H9 (cell line): Measurements from ENCODE around the gene B3GALT5. TPM values are rescaled to one million over a fixed set of nuclear protein-coding genes. Genes with fewer than 3 reads are reported as not detected.

ENCODE experiments used
- DNase-seq: peaks from one replicate; pipeline ENCODE4 v3.0.0-alpha.2; 2017
- H2AFZ ChIP-seq: one replicate; pipeline ENCODE4 v1.6.1; 2013; ENCODE audit warnings: mild to moderate bottlenecking, low read length, control low read depth, moderate library complexity
- H2AK5ac ChIP-seq: 2 replicates; pipeline ENCODE4 v1.6.1; 2013; ENCODE audit warnings: low read length, control low read depth, mixed read lengths; ENCODE audit not compliant: insufficient read length
- H2BK120ac ChIP-seq: one replicate; pipeline ENCODE4 v1.6.1; 2013; ENCODE audit warnings: low read depth, mild to moderate bottlenecking, low read length, control low read depth, inconsistent platforms; ENCODE audit not compliant: poor library complexity, severe bottlenecking
- H2BK12ac ChIP-seq: 2 replicates; pipeline ENCODE4 v1.6.1; 2013; ENCODE audit warnings: low read length, control low read depth, mixed read lengths, low read depth; ENCODE audit not compliant: insufficient read length
- H2BK15ac ChIP-seq: 2 replicates; pipeline ENCODE4 v1.6.1; 2013; ENCODE audit warnings: low read depth, low read length, control low read depth
- H2BK20ac ChIP-seq: one replicate; pipeline ENCODE4 v1.6.1; 2013; ENCODE audit warnings: low read depth, mild to moderate bottlenecking, low read length, control low read depth, inconsistent platforms; ENCODE audit not compliant: poor library complexity, severe bottlenecking
- H2BK5ac ChIP-seq: 2 replicates; pipeline ENCODE4 v1.6.1; 2013; ENCODE audit warnings: low read length, control low read depth, mixed read lengths; ENCODE audit not compliant: insufficient read length
- H3K14ac ChIP-seq: 2 replicates; pipeline ENCODE4 v1.6.1; 2013; ENCODE audit warnings: low read length, control low read depth; ENCODE audit not compliant: insufficient read depth
- H3K18ac ChIP-seq: 2 replicates; pipeline ENCODE4 v1.6.1; 2013; ENCODE audit warnings: low read depth, mild to moderate bottlenecking, mixed read lengths, low read length, control low read depth; ENCODE audit not compliant: insufficient read length
- H3K23ac ChIP-seq: 2 replicates; pipeline ENCODE4 v1.6.1; 2013; ENCODE audit warnings: low read length, control low read depth, mixed read lengths, low read depth; ENCODE audit not compliant: insufficient read length
- H3K23me2 ChIP-seq: 2 replicates; pipeline ENCODE4 v1.6.1; 2013; ENCODE audit warnings: low read depth, mild to moderate bottlenecking, mixed read lengths, low read length, control low read depth; ENCODE audit not compliant: insufficient read length, poor library complexity, severe bottlenecking
- H3K27ac ChIP-seq: 2 replicates; pipeline ENCODE4 v1.5.1; 2013; ENCODE audit warnings: low read length, control low read depth, mixed read lengths, low read depth; ENCODE audit not compliant: insufficient read length
- H3K27me3 ChIP-seq: 2 replicates; pipeline ENCODE4 v1.6.1; 2013; ENCODE audit warnings: low read length, control low read depth, inconsistent platforms; ENCODE audit not compliant: insufficient read depth
- H3K4ac ChIP-seq: 2 replicates; pipeline ENCODE4 v1.6.1; 2013; ENCODE audit warnings: low read depth, mild to moderate bottlenecking, control low read depth, inconsistent platforms, low read length, moderate library complexity
- H3K4me1 ChIP-seq: 2 replicates; pipeline ENCODE4 v1.6.1; 2013; ENCODE audit warnings: low read length, control low read depth, inconsistent platforms; ENCODE audit not compliant: insufficient read depth
- H3K4me2 ChIP-seq: 2 replicates; pipeline ENCODE4 v1.6.1; 2013; ENCODE audit warnings: low read length, control low read depth, mixed read lengths; ENCODE audit not compliant: insufficient read length, insufficient read depth
- H3K56ac ChIP-seq: 2 replicates; pipeline ENCODE4 v1.6.1; 2013; ENCODE audit warnings: low read depth, mild to moderate bottlenecking, mixed read lengths, low read length, control low read depth; ENCODE audit not compliant: insufficient read length
- H3K79me1 ChIP-seq: 2 replicates; pipeline ENCODE4 v1.6.1; 2013; ENCODE audit warnings: low read depth, mild to moderate bottlenecking, moderate library complexity, low read length, control low read depth, inconsistent platforms; ENCODE audit not compliant: insufficient read depth, poor library complexity, severe bottlenecking
- H3K79me2 ChIP-seq: 2 replicates; pipeline ENCODE4 v1.6.1; 2013; ENCODE audit warnings: low read length, control low read depth, inconsistent platforms; ENCODE audit not compliant: insufficient read depth
- H3K9ac ChIP-seq: 2 replicates; pipeline ENCODE4 v1.6.1; 2013; ENCODE audit warnings: low read length, control low read depth, mixed read lengths; ENCODE audit not compliant: insufficient read length; ENCODE audit errors: extremely low read depth
- H3K9me3 ChIP-seq: one replicate; pipeline ENCODE4 v1.6.1; 2013; ENCODE audit warnings: low read depth, low read length, inconsistent platforms; ENCODE audit not compliant: control insufficient read depth
- H3T11ph ChIP-seq: one replicate; pipeline ENCODE4 v1.6.1; 2013; ENCODE audit warnings: mild to moderate bottlenecking, low read length, control low read depth, inconsistent platforms
- H4K20me1 ChIP-seq: one replicate; pipeline ENCODE4 v1.6.1; 2013; ENCODE audit not compliant: control insufficient read depth, insufficient read length, insufficient read depth
- H4K5ac ChIP-seq: 2 replicates; pipeline ENCODE4 v1.6.1; 2013; ENCODE audit warnings: low read depth, mild to moderate bottlenecking, mixed read lengths, low read length, control low read depth; ENCODE audit not compliant: insufficient read length
- H4K8ac ChIP-seq: replicated peaks from 2 replicates; pipeline ENCODE4 v1.6.1; 2013; ENCODE audit warnings: low read length, control low read depth, mixed read lengths, low read depth; ENCODE audit not compliant: insufficient read length
- H4K91ac ChIP-seq: 2 replicates; pipeline ENCODE4 v1.6.1; 2013; ENCODE audit warnings: low read depth, mild to moderate bottlenecking, moderate library complexity, mixed read lengths, low read length, control low read depth; ENCODE audit not compliant: insufficient read length
- H3K27ac Mint-ChIP-seq, 3 experiments: 2 replicates in 2 of 3; 3 replicates in 1 of 3; pipeline ENCODE4 v1.8.0; 2020 to 2021; ENCODE audit warnings: mixed read lengths in 3 of 3, mild to moderate bottlenecking in 1 of 3, moderate library complexity in 1 of 3
- H3K27me3 Mint-ChIP-seq: 2 replicates; pipeline ENCODE4 v1.8.0; 2021; ENCODE audit warnings: low read depth, mild to moderate bottlenecking, moderate library complexity, mixed read lengths
- H3K36me3 Mint-ChIP-seq, 3 experiments: 2 replicates in 2 of 3; 3 replicates in 1 of 3; pipeline ENCODE4 v1.8.0; 2020 to 2021; ENCODE audit warnings: low read depth in 3 of 3, mixed read lengths in 3 of 3; ENCODE audit not compliant: insufficient read depth in 1 of 3
- H3K4me1 Mint-ChIP-seq, 2 experiments: 2 replicates each; pipeline ENCODE4 v1.8.0; 2020; ENCODE audit warnings: mixed read lengths in 2 of 2
- H3K4me3 Mint-ChIP-seq, 2 experiments: 2 replicates in 1 of 2; 3 replicates in 1 of 2; pipeline ENCODE4 v1.8.0; 2020 to 2021; ENCODE audit warnings: mild to moderate bottlenecking in 2 of 2, mixed read lengths in 2 of 2, moderate library complexity in 1 of 2
- H3K9me3 Mint-ChIP-seq, 2 experiments: 2 replicates in 1 of 2; 3 replicates in 1 of 2; pipeline ENCODE4 v1.8.0; 2020; ENCODE audit warnings: mild to moderate bottlenecking in 2 of 2, mixed read lengths in 2 of 2, moderate library complexity in 1 of 2
- CTCF ChIP-seq: fragments of 200-600 bp; sonication (generic); conservative IDR thresholded peaks from 3 replicates; pipeline ENCODE4 v1.8.0; 2021; ENCODE audit warnings: antibody characterized with exemption, mild to moderate bottlenecking
- WGBS: extraction: QIAGEN DNeasy Blood & Tissue Kit; methylation state at CpG from one replicate; pipeline ENCODE4 v1.1.7; 2013; ENCODE audit warnings: missing lambda C conversion rate, low lambda C conversion rate, mixed read lengths; ENCODE audit not compliant: insufficient read length; ENCODE audit errors: extremely low coverage; 5-methylcytosine and 5-hydroxymethylcytosine counted together
- total RNA-seq: library from RNA; stranded (reverse); gene quantifications from 2 replicates; pipeline ENCODE4 v1.2.1, GENCODE V29; 2021

The B3GALT5 gene
- total RNA-seq, 1 experiment from 2014 or later = 24.7 TPM

DNA sequence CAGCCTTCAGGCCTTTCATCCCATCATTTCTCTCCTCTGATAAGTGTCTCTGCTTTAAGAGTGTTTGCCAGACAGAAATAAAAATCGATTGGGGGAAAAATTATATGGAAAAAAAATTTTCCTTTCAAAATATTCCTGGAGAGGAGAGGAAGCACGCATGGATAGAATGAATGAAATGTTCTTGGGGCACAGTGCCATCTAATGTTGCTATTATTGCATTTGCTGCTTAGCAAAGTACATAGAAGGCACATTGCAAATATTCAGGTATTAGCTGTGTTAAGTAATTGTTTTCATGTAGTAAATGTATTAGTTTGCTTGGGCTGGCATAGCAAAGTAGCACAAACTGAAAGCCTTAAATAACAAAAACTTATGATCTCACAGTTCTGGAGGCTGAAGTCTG is 18.1 kb downstream of the B3GALT5 start:
- peaks cover 12% of the 10 kb centered on the region for H3K4me1 ChIP-seq
- no peak overlapping the region for H3K4me2 ChIP-seq
- no peaks in the 10 kb centered on the region for H3K27me3 ChIP-seq
- no peak overlapping the region for H2AFZ ChIP-seq
- no peak overlapping the region for H2AK5ac ChIP-seq
- H3K9me3 Mint-ChIP-seq = no peaks in the 10 kb centered on the region
- H2BK5ac ChIP-seq = no peak overlapping the region
- peaks cover 22 to 36% (median 26%) of the 10 kb centered on the region in 3 experiments for H3K36me3 Mint-ChIP-seq
- H3K4ac ChIP-seq = no peak overlapping the region
- no peak overlapping the region for H2BK12ac ChIP-seq
- peaks cover 38 to 60% of the 10 kb centered on the region in 2 experiments for H3K4me1 Mint-ChIP-seq
- H4K20me1 ChIP-seq = no peaks in the 10 kb centered on the region
- no peak overlapping the region for H3K23ac ChIP-seq
- H3K27ac Mint-ChIP-seq = no peak overlapping the region
- peaks cover 35% of the 10 kb centered on the region; the same call in 1 of the 2 replicates for H3K79me2 ChIP-seq
- no peak overlapping the region for H3K18ac ChIP-seq
- H2BK15ac ChIP-seq = no peak overlapping the region
- TF ChIP-seq CTCF = no peak
- H2BK20ac ChIP-seq = no peak overlapping the region
- no peaks in the 10 kb centered on the region for H3K9me3 ChIP-seq
- WGBS = no CpG with 5 or more reads among the region's 2 CpGs
- no peak overlapping the region for H3K56ac ChIP-seq
- no peak overlapping the region for H2BK120ac ChIP-seq
- H3K23me2 ChIP-seq = no peaks in the 10 kb centered on the region
- H4K5ac ChIP-seq = no peak overlapping the region
- H3K4me3 Mint-ChIP-seq = no peak overlapping the region
- no peak overlapping the region for H3K14ac ChIP-seq
- no peak overlapping the region for H3K9ac ChIP-seq
- H3K79me1 ChIP-seq = peaks cover 6% of the 10 kb centered on the region
- no peak overlapping the region for H3K27ac ChIP-seq
- H3T11ph ChIP-seq = no peak overlapping the region
- H4K8ac ChIP-seq = no peak overlapping the region
- DNase-seq = no peak
- H4K91ac ChIP-seq = no peak overlapping the region
- H3K27me3 Mint-ChIP-seq = no peaks in the 10 kb centered on the region; the same call in 1 of the 2 replicates
